Neural cell (in vitro differentiated cells): ENCODE results near the gene RNF144A. TPM values are rescaled to one million over a fixed set of nuclear protein-coding genes. Genes with fewer than 3 reads are reported as not detected.

Experiments used
- H2AFZ ChIP-seq: fragments of 200-600, 300-800 bp; sonication (generic), shearing (Covaris generic); 2 replicates; pipeline ENCODE4 v1.6.0; 2014; ENCODE audit warnings: low read depth, mild to moderate bottlenecking, antibody characterized with exemption, low read length, moderate library complexity
- H3F3A ChIP-seq: fragments of 200-600 bp; shearing (Covaris generic); 2 replicates; pipeline ENCODE4 v1.6.1; 2016; ENCODE audit warnings: mild to moderate bottlenecking, moderate library complexity, mixed read lengths, antibody characterized with exemption, low read length; ENCODE audit not compliant: insufficient read depth, poor library complexity, severe bottlenecking
- H3K27ac ChIP-seq: fragments of 200-600, 300-800 bp; sonication (generic), shearing (Covaris generic); 2 replicates; pipeline ENCODE4 v1.5.1; 2014; ENCODE audit warnings: mild to moderate bottlenecking, low read length, moderate library complexity
- H3K27me3 ChIP-seq: fragments of 300-800, 200-600 bp; sonication (generic), shearing (Covaris generic); 2 replicates; pipeline ENCODE4 v1.6.0; 2014; ENCODE audit warnings: mild to moderate bottlenecking, low read depth, low read length, moderate library complexity; ENCODE audit not compliant: insufficient read depth
- H3K36me3 ChIP-seq: fragments of 300-800, 200-600 bp; sonication (generic), shearing (Covaris generic); 2 replicates; pipeline ENCODE4 v1.5.1; 2014; ENCODE audit warnings: mild to moderate bottlenecking, antibody characterized with exemption, low read length, moderate library complexity; ENCODE audit not compliant: insufficient read depth
- H3K4me2 ChIP-seq: fragments of 300-800, 200-600 bp; sonication (generic), shearing (Covaris generic); 2 replicates; pipeline ENCODE4 v1.6.0; 2014; ENCODE audit warnings: mild to moderate bottlenecking, low read length
- H3K4me3 ChIP-seq: fragments of 300-800, 200-600 bp; sonication (generic), shearing (Covaris generic); 2 replicates; pipeline ENCODE4 v1.5.1; 2014; ENCODE audit warnings: mild to moderate bottlenecking, low read length, moderate library complexity
- H3K79me2 ChIP-seq: fragments of 200-600 bp; shearing (Covaris generic); replicated peaks from 2 replicates; pipeline ENCODE4 v1.6.0; 2014; ENCODE audit warnings: mild to moderate bottlenecking, low read length, moderate library complexity; ENCODE audit not compliant: insufficient read depth
- H3K9ac ChIP-seq: fragments of 300-800, 200-600 bp; sonication (generic), shearing (Covaris generic); 2 replicates; pipeline ENCODE4 v1.6.1; 2016; ENCODE audit warnings: mild to moderate bottlenecking, low read length, mixed read lengths
- H3K9me2 ChIP-seq: fragments of 200-600 bp; shearing (Covaris generic); 2 replicates; pipeline ENCODE4 v1.6.1; 2016; ENCODE audit warnings: mild to moderate bottlenecking, low read length, mixed read lengths; ENCODE audit not compliant: insufficient read depth
- H3K9me3 ChIP-seq: fragments of 200-600, 300-800 bp; sonication (generic), shearing (Covaris generic); 2 replicates; pipeline ENCODE4 v1.6.1; 2016; ENCODE audit warnings: mild to moderate bottlenecking, mixed run types, low read length, moderate library complexity, mixed read lengths
- H4K20me1 ChIP-seq: fragments of 200-600 bp; shearing (Covaris generic); 2 replicates; pipeline ENCODE4 v1.6.1; 2016; ENCODE audit warnings: mild to moderate bottlenecking, mixed run types; ENCODE audit not compliant: insufficient read depth
- CTCF ChIP-seq: fragments of 450-650 bp; IDR thresholded peaks from 2 replicates; pipeline ENCODE4 v1.5.1; 2014; ENCODE audit warnings: antibody characterized with exemption, mild to moderate bottlenecking, moderate library complexity; ENCODE audit not compliant: poor library complexity, severe bottlenecking
- EP300 ChIP-seq: fragments of 450-650 bp; conservative IDR thresholded peaks from 2 replicates; pipeline ENCODE4 v1.6.1; 2014; ENCODE audit warnings: antibody characterized with exemption, mild to moderate bottlenecking, moderate library complexity; ENCODE audit not compliant: poor library complexity, severe bottlenecking
- EZH2 ChIP-seq: fragments of 200-600, 300-800 bp; shearing (Covaris generic), sonication (generic); IDR thresholded peaks from 2 replicates; pipeline ENCODE4 v1.6.1; 2014; ENCODE audit warnings: antibody characterized with exemption, low read length, borderline replicate concordance, mild to moderate bottlenecking; ENCODE audit not compliant: insufficient read depth, poor library complexity, severe bottlenecking
- MXI1 ChIP-seq: fragments of 450-650 bp; conservative IDR thresholded peaks from 2 replicates; pipeline ENCODE4 v1.6.1; 2014; ENCODE audit warnings: antibody characterized with exemption, mild to moderate bottlenecking; ENCODE audit not compliant: poor library complexity, severe bottlenecking
- POLR2AphosphoS5 ChIP-seq: IDR thresholded peaks from 2 replicates; pipeline ENCODE4 v1.6.1; 2012
- RAD21 ChIP-seq: fragments of 450-650 bp; conservative IDR thresholded peaks from 2 replicates; pipeline ENCODE4 v1.6.1; 2014; ENCODE audit warnings: antibody characterized with exemption, mild to moderate bottlenecking, moderate library complexity
- REST ChIP-seq: IDR thresholded peaks from 2 replicates; pipeline ENCODE4 v1.6.1; 2012; ENCODE audit warnings: borderline replicate concordance
- SMC3 ChIP-seq: fragments of 450-650 bp; conservative IDR thresholded peaks from 2 replicates; pipeline ENCODE4 v1.6.1; 2014; ENCODE audit warnings: antibody characterized with exemption, mild to moderate bottlenecking, moderate library complexity; ENCODE audit not compliant: poor library complexity
- TAF1 ChIP-seq: IDR thresholded peaks from 2 replicates; pipeline ENCODE4 v1.6.1; 2012; ENCODE audit warnings: low read depth
- polyA plus RNA-seq: library from polyadenylated mRNA; depleted of rRNA; stranded (reverse); fragments of >200 nt; gene quantifications from 2 replicates; pipeline ENCODE4 v1.2.3, GENCODE V29; 2014

The RNF144A gene
- polyA plus RNA-seq, 1 donor from 2014 or later = 26.9 TPM

GRCh38 chr2:6942848-6943247 is 25.6 kb downstream of the RNF144A start:
- no peaks in the 10 kb centered on the region for H4K20me1 ChIP-seq
- no peaks in the 10 kb centered on the region for H3F3A ChIP-seq
- H3K79me2 ChIP-seq = peaks cover 9% of the 10 kb centered on the region
- H3K4me3 ChIP-seq = no peak overlapping the region
- no peaks in the 10 kb centered on the region for H3K9me2 ChIP-seq
- H3K36me3 ChIP-seq = peaks cover 9% of the 10 kb centered on the region
- H2AFZ ChIP-seq = no peak overlapping the region
- no peak overlapping the region for H3K27ac ChIP-seq
- H3K27me3 ChIP-seq = no peaks in the 10 kb centered on the region
- TF ChIP-seq MXI1 (no peak), POLR2AphosphoS5 (no peak), REST (no peak), SMC3 (no peak), CTCF (no peak), TAF1 (no peak), RAD21 (no peak)
- no peaks in the 10 kb centered on the region for H3K9me3 ChIP-seq
- H3K4me2 ChIP-seq = no peak overlapping the region
- H3K9ac ChIP-seq = no peak overlapping the region

GRCh38 chr2:6943523-6943922 is 26.3 kb downstream of the RNF144A start:
- H4K20me1 ChIP-seq = no peaks in the 10 kb centered on the region
- H3K79me2 ChIP-seq = peaks cover 9% of the 10 kb centered on the region
- no peak for TF ChIP-seq RAD21
- no peak for TF ChIP-seq SMC3
- TF ChIP-seq TAF1 = no peak
- no peak for TF ChIP-seq MXI1
- TF ChIP-seq CTCF = no peak
- no peak for TF ChIP-seq EZH2
- TF ChIP-seq REST = no peak
- no peak for TF ChIP-seq POLR2AphosphoS5
- no peak for TF ChIP-seq EP300
- H3K9me2 ChIP-seq = no peaks in the 10 kb centered on the region
- no peaks in the 10 kb centered on the region for H3F3A ChIP-seq
- H3K36me3 ChIP-seq = peaks cover 9% of the 10 kb centered on the region
- no peak overlapping the region for H3K4me3 ChIP-seq
- H3K27ac ChIP-seq = no peak overlapping the region
- no peaks in the 10 kb centered on the region for H3K27me3 ChIP-seq
- H3K9me3 ChIP-seq = no peaks in the 10 kb centered on the region
- H3K4me2 ChIP-seq = no peak overlapping the region
- no peak overlapping the region for H3K9ac ChIP-seq
- H2AFZ ChIP-seq = no peak overlapping the region
